ENCODE data around the gene TRIM2. TPM values are rescaled to one million over a fixed set of nuclear protein-coding genes. Genes with fewer than 3 reads are reported as not detected.

TRIM2 gene
- total RNA-seq, 3 donors from 2014 or later: 0.34 to 0.94 (median 0.49) TPM

DNA sequence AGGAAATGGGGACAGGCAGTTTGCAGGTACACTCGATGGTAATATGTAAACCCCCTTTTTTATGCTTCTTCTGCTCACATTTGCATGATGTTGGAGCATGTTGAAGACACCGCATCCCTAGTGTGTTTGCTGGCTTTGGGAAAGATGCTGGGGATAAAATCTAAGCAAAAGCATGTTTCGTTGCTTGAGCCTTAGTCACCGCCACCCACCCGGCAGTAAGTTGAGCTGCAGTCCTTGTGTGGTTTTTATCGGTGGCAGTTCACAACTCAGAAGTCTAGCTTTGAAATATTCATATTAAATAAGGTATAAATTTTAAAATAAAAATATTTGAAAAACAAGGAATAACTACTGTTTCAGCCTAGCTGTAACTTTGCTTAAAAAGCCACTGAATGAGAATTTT lies 118.5 kb downstream of the TRIM2 start:
- Mint-ChIP-seq H3K4me1 (ENCODE audit: low read depth) (no peaks in the 10 kb centered on the region), H3K27me3 (ENCODE audit: low read depth) (peaks cover 4% of the 10 kb centered on the region), H3K4me3 (no peak overlapping the region), H3K36me3 (ENCODE audit: insufficient read depth) (no peaks in the 10 kb centered on the region), H3K9me3 (no peaks in the 10 kb centered on the region)
- DNase-seq (no peak), ATAC-seq (no peak)

- Mint-ChIP-seq H3K36me3 (ENCODE audit: insufficient read depth) (no peaks in the 10 kb centered on the region), H3K27me3 (ENCODE audit: low read depth) (peaks cover 4% of the 10 kb centered on the region)
- no peak for ATAC-seq
Measured at GRCh38 chr4:153324046-153324445, 119.8 kb downstream of the TRIM2 start.

GRCh38 chr4:153325558-153325957 lies 121.3 kb downstream of the TRIM2 start:
- DNase-seq: no peak
- ATAC-seq: no peak
- H3K36me3 Mint-ChIP-seq (ENCODE audit: insufficient read depth): no peaks in the 10 kb centered on the region
- no peaks in the 10 kb centered on the region for H3K9me3 Mint-ChIP-seq
- peaks cover 4% of the 10 kb centered on the region for H3K27me3 Mint-ChIP-seq (ENCODE audit: low read depth)
- H3K4me3 Mint-ChIP-seq: no peak overlapping the region
- H3K4me1 Mint-ChIP-seq (ENCODE audit: low read depth): no peaks in the 10 kb centered on the region

More at GRCh38 chr4:153324046-153324445, 119.8 kb downstream of the TRIM2 start:
- no peaks in the 10 kb centered on the region for H3K9me3 Mint-ChIP-seq
- no peak overlapping the region for H3K4me3 Mint-ChIP-seq
- no peaks in the 10 kb centered on the region for H3K4me1 Mint-ChIP-seq (ENCODE audit: low read depth)
- no peak for DNase-seq

- ATAC-seq: no peak
Measured at GRCh38 chr4:153326513-153326912, 122.3 kb downstream of the TRIM2 start.

GRCh38 chr4:153327247-153327646 lies 123.0 kb downstream of the TRIM2 start:
- DNase-seq (no peak), ATAC-seq (no peak)
- H3K36me3 Mint-ChIP-seq (ENCODE audit: insufficient read depth): no peaks in the 10 kb centered on the region
- H3K9me3 Mint-ChIP-seq: no peaks in the 10 kb centered on the region
- H3K4me3 Mint-ChIP-seq: no peak overlapping the region
- H3K27me3 Mint-ChIP-seq (ENCODE audit: low read depth): no peaks in the 10 kb centered on the region
- no peaks in the 10 kb centered on the region for H3K4me1 Mint-ChIP-seq (ENCODE audit: low read depth)

More at GRCh38 chr4:153326513-153326912, 122.3 kb downstream of the TRIM2 start:
- Mint-ChIP-seq H3K4me3 (no peak overlapping the region), H3K9me3 (no peaks in the 10 kb centered on the region), H3K36me3 (ENCODE audit: insufficient read depth) (no peaks in the 10 kb centered on the region), H3K4me1 (ENCODE audit: low read depth) (no peaks in the 10 kb centered on the region), H3K27me3 (ENCODE audit: low read depth) (peaks cover 4% of the 10 kb centered on the region)
- DNase-seq: no peak

- Mint-ChIP-seq H3K36me3 (ENCODE audit: insufficient read depth) (no peaks in the 10 kb centered on the region), H3K4me1 (ENCODE audit: low read depth) (no peaks in the 10 kb centered on the region), H3K9me3 (no peaks in the 10 kb centered on the region), H3K27me3 (ENCODE audit: low read depth) (no peaks in the 10 kb centered on the region), H3K4me3 (no peak overlapping the region)
- no peak for DNase-seq
- no peak for ATAC-seq
Measured at GRCh38 chr4:153332936-153333335, 128.7 kb downstream of the TRIM2 start.

- ATAC-seq (no peak), DNase-seq (no peak)
- H3K4me3 Mint-ChIP-seq: no peak overlapping the region
- H3K36me3 Mint-ChIP-seq (ENCODE audit: insufficient read depth): no peaks in the 10 kb centered on the region
- no peaks in the 10 kb centered on the region for H3K9me3 Mint-ChIP-seq
- H3K4me1 Mint-ChIP-seq (ENCODE audit: low read depth): no peaks in the 10 kb centered on the region
- no peaks in the 10 kb centered on the region for H3K27me3 Mint-ChIP-seq (ENCODE audit: low read depth)
Measured at GRCh38 chr4:153333874-153334273, 129.6 kb downstream of the TRIM2 start.

DNA sequence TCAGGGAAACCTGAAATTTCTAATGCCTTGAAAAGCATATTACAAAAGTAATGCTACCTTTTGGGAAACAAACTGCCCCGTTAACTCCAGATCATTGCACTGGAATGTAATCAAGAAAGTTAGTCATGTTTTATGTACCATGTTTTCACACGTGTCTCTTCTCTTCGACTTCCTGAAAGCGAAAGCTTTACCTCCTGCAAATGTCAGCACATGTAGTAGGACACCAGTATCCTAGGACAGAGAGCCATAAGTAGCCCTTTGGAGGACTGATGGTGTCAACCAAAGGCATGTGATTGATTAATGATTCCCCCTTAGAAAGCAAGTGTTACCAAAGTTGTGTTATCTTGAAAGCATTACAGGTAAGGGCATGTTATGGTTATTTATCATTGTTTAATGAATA lies 131.4 kb downstream of the TRIM2 start:
- H3K4me3 Mint-ChIP-seq: no peak overlapping the region
- H3K27me3 Mint-ChIP-seq (ENCODE audit: low read depth): no peaks in the 10 kb centered on the region
- DNase-seq: no peak
- ATAC-seq: no peak
- H3K9me3 Mint-ChIP-seq: no peaks in the 10 kb centered on the region
- H3K4me1 Mint-ChIP-seq (ENCODE audit: low read depth): no peaks in the 10 kb centered on the region
- no peaks in the 10 kb centered on the region for H3K36me3 Mint-ChIP-seq (ENCODE audit: insufficient read depth)

GRCh38 chr4:153337686-153338085 lies 133.4 kb downstream of the TRIM2 start:
- H3K4me1 Mint-ChIP-seq (ENCODE audit: low read depth): no peaks in the 10 kb centered on the region
- H3K27me3 Mint-ChIP-seq (ENCODE audit: low read depth): no peaks in the 10 kb centered on the region
- H3K4me3 Mint-ChIP-seq: no peak overlapping the region
- DNase-seq: no peak
- no peak for ATAC-seq
- H3K9me3 Mint-ChIP-seq: no peaks in the 10 kb centered on the region
- H3K36me3 Mint-ChIP-seq (ENCODE audit: insufficient read depth): no peaks in the 10 kb centered on the region

- DNase-seq (no peak), ATAC-seq (no peak)
- Mint-ChIP-seq H3K9me3 (no peaks in the 10 kb centered on the region), H3K4me1 (ENCODE audit: low read depth) (peaks cover 9% of the 10 kb centered on the region), H3K27me3 (ENCODE audit: low read depth) (no peaks in the 10 kb centered on the region), H3K36me3 (ENCODE audit: insufficient read depth) (no peaks in the 10 kb centered on the region), H3K4me3 (no peak overlapping the region)
Measured at GRCh38 chr4:153341575-153342090, 137.4 kb downstream of the TRIM2 start.

GRCh38 chr4:153342751-153343552 lies 138.7 kb downstream of the TRIM2 start:
- no peak for ATAC-seq
- DNase-seq: no peak
- no peaks in the 10 kb centered on the region for H3K9me3 Mint-ChIP-seq
- peak overlapping the region; percentile 31 for H3K4me3 Mint-ChIP-seq
- H3K4me1 Mint-ChIP-seq (ENCODE audit: low read depth): peaks cover 12% of the 10 kb centered on the region
- H3K36me3 Mint-ChIP-seq (ENCODE audit: insufficient read depth): no peaks in the 10 kb centered on the region
- H3K27me3 Mint-ChIP-seq (ENCODE audit: low read depth): no peaks in the 10 kb centered on the region

DNA sequence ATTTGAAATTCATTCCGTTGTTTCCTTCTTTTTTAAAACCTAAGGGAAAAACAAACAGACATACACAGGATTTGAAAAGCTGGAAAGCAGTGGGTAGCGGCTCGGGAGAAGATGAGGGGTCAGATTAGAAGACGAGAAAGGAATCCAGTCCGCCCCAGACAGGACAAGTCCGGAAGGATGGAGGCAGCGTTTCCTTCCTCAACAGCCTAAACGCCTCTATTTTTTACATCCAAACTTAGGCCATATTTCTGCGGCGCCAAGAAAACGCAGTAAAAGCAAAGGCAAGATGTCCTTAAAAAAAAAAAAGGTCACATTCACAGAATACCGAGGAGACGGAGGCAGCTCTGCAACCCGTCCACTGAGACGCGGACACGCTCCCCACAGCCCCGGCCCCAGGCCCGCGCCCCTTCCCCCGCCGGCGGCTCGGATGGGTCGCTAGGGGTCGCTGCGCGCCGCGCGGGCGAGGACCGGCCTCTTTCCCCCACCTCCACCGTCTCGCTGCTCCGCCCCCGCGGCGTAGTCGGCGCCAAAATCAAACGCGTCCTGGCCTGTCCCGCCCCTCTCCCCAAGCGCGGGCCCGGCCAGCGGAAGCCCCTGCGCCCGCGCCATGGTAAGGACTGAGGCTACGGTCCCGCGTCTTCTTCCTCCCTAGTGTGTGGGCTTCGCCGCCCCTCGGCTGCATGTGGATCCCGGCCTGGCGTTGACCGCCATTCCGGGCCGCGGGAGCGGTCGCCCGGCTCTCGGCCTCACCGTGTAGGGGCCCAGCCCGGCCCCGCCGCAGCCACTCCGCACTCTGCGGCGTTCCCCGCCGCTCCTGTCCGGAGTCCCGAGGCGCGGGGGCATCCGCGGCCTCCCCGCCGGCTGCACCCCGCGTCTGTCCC lies 140.1 kb downstream of the TRIM2 start, which contains the start of gene MND1:
TSS of gene MND1 (plus strand) at position 558 of the 881 bp plus-strand sequence. CDS start at position 608, 50 bp downstream.
- Mint-ChIP-seq H3K36me3 (ENCODE audit: insufficient read depth) (no peaks in the 10 kb centered on the region), H3K27me3 (ENCODE audit: low read depth) (no peaks in the 10 kb centered on the region), H3K4me3 (peak within 1 kb of the TSS; percentile 91), H3K9me3 (no peaks in the 10 kb centered on the region), H3K4me1 (ENCODE audit: low read depth) (peaks cover 19% of the 10 kb centered on the region)
- peak; percentile 94 to 95 for ATAC-seq
- DNase-seq: peak; percentile 92

GRCh38 chr4:153345012-153345981 lies 141.1 kb downstream of the TRIM2 start:
- no peaks in the 10 kb centered on the region for H3K36me3 Mint-ChIP-seq (ENCODE audit: insufficient read depth)
- no peaks in the 10 kb centered on the region for H3K27me3 Mint-ChIP-seq (ENCODE audit: low read depth)
- no peaks in the 10 kb centered on the region for H3K9me3 Mint-ChIP-seq
- H3K4me1 Mint-ChIP-seq (ENCODE audit: low read depth): peaks cover 23% of the 10 kb centered on the region
- DNase-seq (peak; percentile 47), ATAC-seq (peak; percentile 44 to 61)
- peak overlapping the region; percentile 91 for H3K4me3 Mint-ChIP-seq
